GM12878 (cell line): Measurements from ENCODE around the gene EXOC3L4. TPM values are rescaled to one million over a fixed set of nuclear protein-coding genes. Genes with fewer than 3 reads are reported as not detected.
A peak's percentile ranks its signal among the peaks of the same experiment; 100 is the strongest.

Source experiments
- ATAC-seq: fragments of 200-7000 bp; cut with Tn5 transposase; 3 replicates; pipeline ENCODE4 v1.9.1; 2020; ENCODE audit warnings: mild to moderate bottlenecking, moderate library complexity
- BruUV-seq: library from RNA; stranded (reverse); fragments of 400-500 nt; replicated peaks from 2 replicates; lab custom pipeline; 2021; lab: Mats Ljungman, UMichigan
- CTCF ChIA-PET: fragments of 300-600 bp; sonication (Branson Sonifier 250); formaldehyde crosslinking; extraction: SDS; loops from one replicate; lab custom pipeline; 2021; ENCODE audit warnings: inconsistent platforms; lab: Yijun Ruan, JAX
- POLR2A ChIA-PET: fragments of 350-600 bp; formaldehyde crosslinking; extraction: SDS; loops from one replicate; lab custom pipeline; 2021; ENCODE audit warnings: inconsistent platforms; lab: Charles Lee
- RAD21 ChIA-PET: fragments of 300-600 bp; sonication (Branson Sonifier 250); formaldehyde crosslinking; loops from one replicate; lab custom pipeline; 2023; ENCODE audit warnings: antibody characterized with exemption; ENCODE audit not compliant: unreplicated experiment; lab: Charles Lee
- SMC1A ChIA-PET: fragments of 300-600 bp; sonication (Branson Sonifier 250); formaldehyde crosslinking; loops from one replicate; lab custom pipeline; 2023; ENCODE audit not compliant: unreplicated experiment, uncharacterized antibody; lab: Charles Lee
- DNase-seq: peaks from one replicate; pipeline ENCODE4 v3.0.0-alpha.2; 2011; ENCODE audit warnings: low read depth, low spot score
- FAIRE-seq: peaks from 3 replicates; lab custom pipeline; 2011; peaks lifted over from hg19 to GRCh38; lab: Jason Lieb, UNC
- H2AFZ ChIP-seq: 2 replicates; pipeline ENCODE4 v1.6.0; 2011; ENCODE audit warnings: low read depth, low read length, control low read depth; ENCODE audit not compliant: control insufficient read depth
- H3K27ac ChIP-seq: 2 replicates; pipeline ENCODE4 v1.5.1; 2011; ENCODE audit warnings: control low read depth; ENCODE audit not compliant: control insufficient read depth, insufficient read depth
- H3K27me3 ChIP-seq, 2 experiments: replicated peaks in 1 of 2; 2 replicates each; pipeline versions ENCODE4 v1.6.0 to v1.6.1; 2011; ENCODE audit warnings: low read length in 1 of 2; ENCODE audit not compliant: control insufficient read depth in 2 of 2, insufficient read depth in 2 of 2
- H3K36me3 ChIP-seq, 2 experiments: 2 replicates each; pipeline ENCODE4 v1.5.1; 2011; ENCODE audit warnings: low read length in 1 of 2; ENCODE audit not compliant: control insufficient read depth in 2 of 2, insufficient read depth in 2 of 2
- H3K4me1 ChIP-seq: 2 replicates; pipeline ENCODE4 v1.6.1; 2011; ENCODE audit warnings: mild to moderate bottlenecking, low read length, moderate library complexity, mixed read lengths; ENCODE audit not compliant: control insufficient read depth, insufficient read depth
- H3K4me2 ChIP-seq: 2 replicates; pipeline ENCODE4 v1.6.0; 2011; ENCODE audit warnings: control low read depth; ENCODE audit not compliant: control insufficient read depth, insufficient read depth
- H3K4me3 ChIP-seq: fragments of 200-600 bp; sonication (generic); 2 replicates; pipeline ENCODE4 v1.5.1; 2016
- H3K79me2 ChIP-seq: 2 replicates; pipeline ENCODE4 v1.6.0; 2011; ENCODE audit warnings: low read length; ENCODE audit not compliant: control insufficient read depth, insufficient read depth
- H3K9ac ChIP-seq: 2 replicates; pipeline ENCODE4 v1.8.0; 2011; ENCODE audit warnings: low read length, control low read depth, mixed read lengths; ENCODE audit not compliant: control insufficient read depth, insufficient read depth
- H3K9me3 ChIP-seq: replicated peaks from 3 replicates; pipeline ENCODE4 v1.5.1; 2011; ENCODE audit warnings: mild to moderate bottlenecking, low read length; ENCODE audit not compliant: control insufficient read depth, insufficient read depth
- H4K20me1 ChIP-seq: 2 replicates; pipeline ENCODE4 v1.6.0; 2011; ENCODE audit not compliant: control insufficient read depth, insufficient read depth
- EP300 ChIP-seq, 2 experiments: fragments of 150-350 bp in 1 of 2; IDR thresholded peaks; 2 replicates each; pipeline ENCODE4 v1.6.1; 2011 to 2012; ENCODE audit warnings: low read depth in 2 of 2, low read length in 2 of 2, borderline replicate concordance in 1 of 2, improper control_type of control experiment in 1 of 2, inconsistent platforms in 1 of 2; ENCODE audit not compliant: control insufficient read depth in 1 of 2
- IKZF1 ChIP-seq: fragments of 450-650 bp; conservative IDR thresholded peaks from 2 replicates; pipeline ENCODE4 v1.6.1; 2017; ENCODE audit warnings: antibody characterized with exemption, mild to moderate bottlenecking
- IKZF2 ChIP-seq, 2 experiments: fragments of 450-650 bp; IDR thresholded peaks; 2 replicates each; pipeline ENCODE4 v1.6.1; 2017; ENCODE audit warnings: mild to moderate bottlenecking in 2 of 2, moderate library complexity in 2 of 2
- MEF2A ChIP-seq: IDR thresholded peaks from 2 replicates; pipeline ENCODE4 v1.6.1; 2011; ENCODE audit warnings: low read depth, mild to moderate bottlenecking, low read length, moderate library complexity; ENCODE audit not compliant: insufficient read depth
- MYC ChIP-seq: IDR thresholded peaks from 2 replicates; pipeline ENCODE4 v1.6.1; 2011; ENCODE audit warnings: mild to moderate bottlenecking, low read length, moderate library complexity, inconsistent platforms; ENCODE audit not compliant: insufficient read depth, insufficient replicate concordance, insufficient read length, severe bottlenecking
- NFIC ChIP-seq: IDR thresholded peaks from 2 replicates; pipeline ENCODE4 v1.6.1; 2012; ENCODE audit warnings: low read depth, mild to moderate bottlenecking, inconsistent platforms, low read length, moderate library complexity
- NFXL1 ChIP-seq: fragments of 450-650 bp; IDR thresholded peaks from 2 replicates; pipeline ENCODE4 v1.6.1; 2017; ENCODE audit warnings: antibody characterized with exemption, mild to moderate bottlenecking, borderline replicate concordance
- PML ChIP-seq: IDR thresholded peaks from 2 replicates; pipeline ENCODE4 v1.6.1; 2012; ENCODE audit warnings: low read length, inconsistent platforms
- RELA ChIP-seq: fragments of 450-650 bp; IDR thresholded peaks from 2 replicates; pipeline ENCODE4 v1.8.0; 2014; ENCODE audit warnings: borderline replicate concordance; ENCODE audit not compliant: partially characterized antibody
- SMC3 ChIP-seq: IDR thresholded peaks from 2 replicates; pipeline ENCODE4 v1.6.1; 2011; ENCODE audit warnings: low read length, improper control_type of control experiment, borderline replicate concordance
- STAT1 ChIP-seq: fragments of 450-650 bp; conservative IDR thresholded peaks from 2 replicates; pipeline ENCODE4 v1.6.1; 2014; ENCODE audit warnings: antibody characterized with exemption, mild to moderate bottlenecking
- TARDBP ChIP-seq: IDR thresholded peaks from 2 replicates; pipeline ENCODE4 v1.6.1; 2016; ENCODE audit warnings: borderline replicate concordance
- ZNF207 ChIP-seq: fragments of 450-650 bp; IDR thresholded peaks from 2 replicates; pipeline ENCODE4 v1.6.1; 2014; ENCODE audit warnings: antibody characterized with exemption, mild to moderate bottlenecking, borderline replicate concordance
- ZNF217 ChIP-seq: fragments of 450-650 bp; IDR thresholded peaks from 2 replicates; pipeline ENCODE4 v1.6.1; 2017; ENCODE audit warnings: antibody characterized with exemption, mild to moderate bottlenecking
- WGBS: methylation state at CpG from one replicate; pipeline ENCODE4 v1.1.6; 2016; ENCODE audit warnings: low lambda C conversion rate; ENCODE audit not compliant: insufficient replicate concordance, insufficient coverage; ENCODE audit errors: missing lambda C conversion rate; 5-methylcytosine and 5-hydroxymethylcytosine counted together
- in situ Hi-C: fragments of 300-500 bp; cut with MboI; formaldehyde crosslinking; loops from 9 replicates; pipeline ENCODE4 v1.14.3; 2018; ENCODE audit warnings: mixed read lengths
- intact Hi-C: fragments of 100-400 bp; cut with micrococcal nuclease; formaldehyde crosslinking; loops from one replicate; pipeline ENCODE4 v1.14.2; 2022; ENCODE audit not compliant: unreplicated experiment
- polyA plus RNA-seq, 11 experiments: library from polyadenylated mRNA; depleted of rRNA in 4 of 11; unstranded in 6 of 11; stranded (reverse) in 5 of 11; fragments of >200 nt; fragmentation: Nextera tagmentation in 4 of 11; fragmentation: Illumina TruSeq in 1 of 11; extraction: Ambion mirVana in 4 of 11; extraction: Trizol in 1 of 11; gene quantifications; 1 replicate in 1 of 11; 2 replicates in 10 of 11; pipeline versions ENCODE4 v1.2.1 to v1.2.3, GENCODE V29; 2011 to 2016; ENCODE audit warnings: inconsistent platforms in 2 of 11, missing spikeins in 2 of 11, low read depth in 1 of 11
- total RNA-seq, 4 experiments: library from RNA; depleted of rRNA in 3 of 4; stranded (reverse); fragments of >200 nt in 3 of 4; fragmentation: Illumina TruSeq in 1 of 4; extraction: Trizol in 1 of 4; gene quantifications; 2 replicates each; pipeline versions ENCODE4 v1.2.1 to v1.2.3, GENCODE V29; 2013 to 2021
- TF ChIP-seq, protein P1 (sequence below): IDR thresholded peaks from 2 replicates; pipeline ENCODE4 v1.6.1; 2012; ENCODE audit warnings: low read depth, low read length, improper control_type of control experiment
- TF ChIP-seq, protein P2 (sequence below): IDR thresholded peaks from 2 replicates; pipeline ENCODE4 v1.6.1; 2011; ENCODE audit warnings: borderline replicate concordance, low read depth, mild to moderate bottlenecking, moderate library complexity, low read length; ENCODE audit not compliant: insufficient read depth, poor library complexity, severe bottlenecking
- TF ChIP-seq, protein P3 (sequence below): fragments of 450-650 bp; IDR thresholded peaks from 2 replicates; pipeline ENCODE4 v1.6.1; 2017; ENCODE audit warnings: antibody characterized with exemption, mild to moderate bottlenecking, moderate library complexity

The EXOC3L4 gene
- total and polyA plus RNA-seq, 10 of the 15 experiments (the other 5 are each of a cell fraction or from before 2014, with no cell fraction given) = not detected

DNA sequence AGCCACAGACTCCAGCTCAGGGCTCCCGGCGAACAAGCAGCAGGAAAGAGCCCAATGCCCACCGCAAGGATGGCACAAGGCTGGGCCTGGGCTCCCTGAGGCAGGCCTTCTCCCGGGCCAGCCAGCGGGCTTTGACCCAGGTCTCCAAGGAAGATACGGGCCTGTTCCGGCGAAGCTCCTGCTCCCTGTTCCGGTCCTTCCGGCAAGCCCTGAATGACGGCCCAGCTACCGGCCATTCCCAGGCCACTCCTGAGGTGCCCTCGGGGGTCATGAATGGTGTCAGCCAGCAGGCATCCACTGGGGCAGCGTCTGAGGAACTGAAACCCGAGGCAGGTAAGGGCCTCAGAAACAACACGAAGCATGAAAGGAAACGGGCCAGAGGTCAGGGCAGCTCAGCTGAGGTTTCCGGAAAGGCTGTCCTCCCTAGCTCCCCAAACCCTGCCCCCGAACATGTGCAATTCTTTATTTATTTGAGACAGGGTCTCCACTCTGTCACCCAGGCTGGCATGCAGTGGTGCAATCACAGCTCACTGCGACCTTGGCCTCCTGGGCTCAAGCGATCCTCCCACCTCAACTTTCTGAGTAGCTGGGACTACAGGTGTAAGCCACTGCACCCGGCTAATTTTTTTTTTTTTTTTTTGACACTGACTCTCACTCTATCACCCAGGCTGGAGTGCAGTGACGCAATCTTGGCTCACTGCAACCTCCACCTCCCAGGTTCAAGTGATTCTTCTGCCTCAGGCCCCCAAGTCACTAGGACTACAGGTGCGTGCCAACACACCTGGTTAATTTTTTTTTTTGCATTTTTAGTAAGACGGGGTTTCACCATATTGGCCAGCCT lies 6.0 kb downstream of the EXOC3L4 start:
- no peaks in the 10 kb centered on the region for H4K20me1 ChIP-seq
- ChIA-PET SMC1A (interaction anchor here (1.0 to 1.8 kb wide), 8 partner anchors 14 to 405 kb away, joined by 3 to 6 read pairs (median 3); no protein-coding TSS in a partner anchor), RAD21 (interaction anchor here (1.0 to 3.2 kb wide), 5 partner anchors 26 to 404 kb away, joined by 3 to 14 read pairs (median 7); no protein-coding TSS in a partner anchor), CTCF (interaction anchor here (0.6 to 2.5 kb wide), 13 partner anchors 8 to 406 kb away, joined by 3 to 23 read pairs (median 5); no protein-coding TSS in a partner anchor), POLR2A (interaction anchor here (1.2 kb wide), 1 partner anchor 40 kb away, joined by 6 read pairs; no protein-coding TSS in a partner anchor)
- H3K9me3 ChIP-seq = no peaks in the 10 kb centered on the region
- 43% methylated on average over 25 of the region's 25 CpGs for WGBS
- H3K36me3 ChIP-seq = no peaks in the 10 kb centered on the region
- intact Hi-C loops = no loop called here
- H2AFZ ChIP-seq = peak overlapping the region; percentile 37
- no peak overlapping the region for H3K9ac ChIP-seq
- peaks cover 5 to 11% of the 10 kb centered on the region in 2 experiments; a peak in 2 of 4 replicates for H3K27me3 ChIP-seq
- H3K4me1 ChIP-seq = peaks cover 23% of the 10 kb centered on the region
- no peaks in the 10 kb centered on the region for H3K79me2 ChIP-seq
- in situ Hi-C loops = no loop called here
- DNase-seq (no peak), FAIRE-seq (peak; percentile 96), ATAC-seq (peak; percentile 81)
- peak overlapping the region; percentile 75 for H3K4me2 ChIP-seq
- H3K4me3 ChIP-seq = no peak overlapping the region
- no peak overlapping the region for H3K27ac ChIP-seq
- BruUV-seq = no TSS peak
- TF ChIP-seq SMC3 = no peak
- no peak for TF ChIP-seq TARDBP
- TF ChIP-seq ZNF207 = no peak
- TF ChIP-seq NFXL1 = no peak
- TF ChIP-seq EP300 (IDR thresholded peaks at IDR 0.05; ENCODE audit: borderline replicate concordance in 1 of 2, control insufficient read depth in 1 of 2, low read depth in 2 of 2, low read length in 2 of 2) = 0 out of 4 replicates have a peak, but pooled peaks of 1 of the 2 experiments have one; percentile 35
- TF ChIP-seq, protein P1, sequence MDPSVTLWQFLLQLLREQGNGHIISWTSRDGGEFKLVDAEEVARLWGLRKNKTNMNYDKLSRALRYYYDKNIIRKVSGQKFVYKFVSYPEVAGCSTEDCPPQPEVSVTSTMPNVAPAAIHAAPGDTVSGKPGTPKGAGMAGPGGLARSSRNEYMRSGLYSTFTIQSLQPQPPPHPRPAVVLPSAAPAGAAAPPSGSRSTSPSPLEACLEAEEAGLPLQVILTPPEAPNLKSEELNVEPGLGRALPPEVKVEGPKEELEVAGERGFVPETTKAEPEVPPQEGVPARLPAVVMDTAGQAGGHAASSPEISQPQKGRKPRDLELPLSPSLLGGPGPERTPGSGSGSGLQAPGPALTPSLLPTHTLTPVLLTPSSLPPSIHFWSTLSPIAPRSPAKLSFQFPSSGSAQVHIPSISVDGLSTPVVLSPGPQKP = no peak
- TF ChIP-seq MEF2A = no peak
- TF ChIP-seq PML = no peak
- TF ChIP-seq, protein P2, sequence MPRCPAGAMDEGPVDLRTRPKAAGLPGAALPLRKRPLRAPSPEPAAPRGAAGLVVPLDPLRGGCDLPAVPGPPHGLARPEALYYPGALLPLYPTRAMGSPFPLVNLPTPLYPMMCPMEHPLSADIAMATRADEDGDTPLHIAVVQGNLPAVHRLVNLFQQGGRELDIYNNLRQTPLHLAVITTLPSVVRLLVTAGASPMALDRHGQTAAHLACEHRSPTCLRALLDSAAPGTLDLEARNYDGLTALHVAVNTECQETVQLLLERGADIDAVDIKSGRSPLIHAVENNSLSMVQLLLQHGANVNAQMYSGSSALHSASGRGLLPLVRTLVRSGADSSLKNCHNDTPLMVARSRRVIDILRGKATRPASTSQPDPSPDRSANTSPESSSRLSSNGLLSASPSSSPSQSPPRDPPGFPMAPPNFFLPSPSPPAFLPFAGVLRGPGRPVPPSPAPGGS = no peak
- TF ChIP-seq, protein P3, sequence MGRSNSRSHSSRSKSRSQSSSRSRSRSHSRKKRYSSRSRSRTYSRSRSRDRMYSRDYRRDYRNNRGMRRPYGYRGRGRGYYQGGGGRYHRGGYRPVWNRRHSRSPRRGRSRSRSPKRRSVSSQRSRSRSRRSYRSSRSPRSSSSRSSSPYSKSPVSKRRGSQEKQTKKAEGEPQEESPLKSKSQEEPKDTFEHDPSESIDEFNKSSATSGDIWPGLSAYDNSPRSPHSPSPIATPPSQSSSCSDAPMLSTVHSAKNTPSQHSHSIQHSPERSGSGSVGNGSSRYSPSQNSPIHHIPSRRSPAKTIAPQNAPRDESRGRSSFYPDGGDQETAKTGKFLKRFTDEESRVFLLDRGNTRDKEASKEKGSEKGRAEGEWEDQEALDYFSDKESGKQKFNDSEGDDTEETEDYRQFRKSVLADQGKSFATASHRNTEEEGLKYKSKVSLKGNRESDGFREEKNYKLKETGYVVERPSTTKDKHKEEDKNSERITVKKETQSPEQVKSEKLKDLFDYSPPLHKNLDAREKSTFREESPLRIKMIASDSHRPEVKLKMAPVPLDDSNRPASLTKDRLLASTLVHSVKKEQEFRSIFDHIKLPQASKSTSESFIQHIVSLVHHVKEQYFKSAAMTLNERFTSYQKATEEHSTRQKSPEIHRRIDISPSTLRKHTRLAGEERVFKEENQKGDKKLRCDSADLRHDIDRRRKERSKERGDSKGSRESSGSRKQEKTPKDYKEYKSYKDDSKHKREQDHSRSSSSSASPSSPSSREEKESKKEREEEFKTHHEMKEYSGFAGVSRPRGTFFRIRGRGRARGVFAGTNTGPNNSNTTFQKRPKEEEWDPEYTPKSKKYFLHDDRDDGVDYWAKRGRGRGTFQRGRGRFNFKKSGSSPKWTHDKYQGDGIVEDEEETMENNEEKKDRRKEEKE = no peak
- TF ChIP-seq RELA = no peak
- no peak for TF ChIP-seq ZNF217
- no peak for TF ChIP-seq MYC
- no peak; a peak in 1 of 4 replicates for TF ChIP-seq IKZF2 (IDR thresholded peaks at IDR 0.05)
- TF ChIP-seq NFIC = no peak
- TF ChIP-seq IKZF1 = peak; percentile 78
- no peak for TF ChIP-seq STAT1
